Measurements from ENCODE around the gene PDE1C.
"Not testable (repeated sequence)": the region's sequence is repeated elsewhere in the genome, so short reads cannot be mapped to it uniquely, and the experiment has no call there.

Gene PDE1C

DNA sequence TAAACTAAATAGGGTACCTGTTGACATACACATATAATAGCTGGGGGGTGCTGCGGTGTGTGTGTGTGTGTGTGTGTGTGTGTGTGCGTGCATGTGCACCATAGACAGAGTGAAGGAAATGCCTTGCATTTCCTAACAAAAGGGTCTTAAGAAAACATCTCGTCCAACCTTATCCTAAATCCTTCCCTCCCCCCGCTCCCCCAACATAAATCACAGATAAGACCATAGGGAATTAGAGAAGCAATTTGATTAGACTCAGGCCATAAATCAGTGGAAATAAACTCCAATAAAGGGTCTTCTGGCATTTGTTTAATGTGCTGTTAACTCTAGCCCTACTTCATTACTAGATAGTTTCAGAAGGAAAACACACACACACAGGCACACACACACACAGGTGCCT lies 234.7 kb downstream of the PDE1C start:
- Histone ChIP-seq H3K9me3 (ENCODE audit: control insufficient read depth, low read length) (no peaks in the 10 kb centered on the region), H3K36me3 (ENCODE audit: control insufficient read depth, insufficient read depth, low read length) (no peaks in the 10 kb centered on the region), H3K27ac (no peak overlapping the region), H3K27me3 (ENCODE audit: control insufficient read depth, insufficient read depth, low read length) (no peaks in the 10 kb centered on the region), H3K4me2 (ENCODE audit: low read length) (no peak overlapping the region), H2AFZ (no peak overlapping the region), H3K79me2 (no peaks in the 10 kb centered on the region), H3K4me1 (no peaks in the 10 kb centered on the region), H3K9ac (no peak overlapping the region), H3K4me3 (ENCODE audit: low read depth, low read length) (no peak overlapping the region)
- TF ChIP-seq, protein P1, sequence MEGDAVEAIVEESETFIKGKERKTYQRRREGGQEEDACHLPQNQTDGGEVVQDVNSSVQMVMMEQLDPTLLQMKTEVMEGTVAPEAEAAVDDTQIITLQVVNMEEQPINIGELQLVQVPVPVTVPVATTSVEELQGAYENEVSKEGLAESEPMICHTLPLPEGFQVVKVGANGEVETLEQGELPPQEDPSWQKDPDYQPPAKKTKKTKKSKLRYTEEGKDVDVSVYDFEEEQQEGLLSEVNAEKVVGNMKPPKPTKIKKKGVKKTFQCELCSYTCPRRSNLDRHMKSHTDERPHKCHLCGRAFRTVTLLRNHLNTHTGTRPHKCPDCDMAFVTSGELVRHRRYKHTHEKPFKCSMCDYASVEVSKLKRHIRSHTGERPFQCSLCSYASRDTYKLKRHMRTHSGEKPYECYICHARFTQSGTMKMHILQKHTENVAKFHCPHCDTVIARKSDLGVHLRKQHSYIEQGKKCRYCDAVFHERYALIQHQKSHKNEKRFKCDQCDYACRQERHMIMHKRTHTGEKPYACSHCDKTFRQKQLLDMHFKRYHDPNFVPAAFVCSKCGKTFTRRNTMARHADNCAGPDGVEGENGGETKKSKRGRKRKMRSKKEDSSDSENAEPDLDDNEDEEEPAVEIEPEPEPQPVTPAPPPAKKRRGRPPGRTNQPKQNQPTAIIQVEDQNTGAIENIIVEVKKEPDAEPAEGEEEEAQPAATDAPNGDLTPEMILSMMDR (IDR thresholded peaks at IDR 0.05) = no peak

DNA sequence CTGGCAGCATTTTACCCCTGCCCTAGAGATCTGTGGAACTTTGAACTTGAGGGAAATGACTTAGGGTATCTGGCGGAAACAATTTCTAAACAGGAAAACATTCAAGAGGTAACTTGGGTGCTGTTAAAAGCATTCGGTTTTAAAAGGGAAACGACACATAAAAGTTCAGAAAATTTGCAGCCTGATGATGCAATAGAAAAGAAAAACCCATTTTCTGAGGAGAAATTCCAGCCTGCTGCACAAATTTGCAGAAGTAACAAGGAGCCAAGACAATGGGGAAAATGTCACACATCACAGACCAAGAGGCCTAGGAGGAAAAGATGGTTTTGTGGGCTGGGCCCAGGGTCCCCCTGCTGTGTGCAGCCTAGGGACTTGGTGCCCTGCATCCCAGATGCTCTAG lies 236.6 kb downstream of the PDE1C start:
- not testable (repeated sequence) for H2AFZ ChIP-seq; H3K4me2 ChIP-seq (ENCODE audit: low read length); H3K79me2 ChIP-seq; H3K4me3 ChIP-seq (ENCODE audit: low read depth, low read length); H3K9ac ChIP-seq; H3K9me3 ChIP-seq (ENCODE audit: control insufficient read depth, low read length); H3K27me3 ChIP-seq (ENCODE audit: control insufficient read depth, insufficient read depth, low read length); H3K36me3 ChIP-seq (ENCODE audit: control insufficient read depth, insufficient read depth, low read length); H3K27ac ChIP-seq; H3K4me1 ChIP-seq

DNA sequence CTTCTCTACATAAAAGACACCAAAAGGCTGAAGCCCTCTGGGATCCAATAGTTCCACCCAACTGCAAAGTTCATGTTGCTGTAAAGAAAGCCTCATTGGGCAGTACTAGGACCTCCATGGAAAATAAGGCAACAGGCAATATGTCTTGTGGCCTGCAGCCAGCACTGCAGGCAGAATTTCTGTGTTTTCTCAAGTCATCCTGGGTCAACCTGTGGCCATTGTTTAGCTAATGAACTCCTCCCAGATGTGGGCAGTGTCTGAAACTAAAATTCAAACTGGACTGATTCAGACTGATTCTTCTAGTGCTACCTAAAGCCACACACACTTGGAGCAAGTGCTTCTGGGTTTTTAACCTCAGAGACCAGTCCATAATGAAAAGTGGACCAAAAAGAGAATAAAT lies 241.7 kb downstream of the PDE1C start:
- Histone ChIP-seq H3K9me3 (ENCODE audit: control insufficient read depth, low read length) (no peaks in the 10 kb centered on the region), H3K4me1 (no peaks in the 10 kb centered on the region), H3K27ac (no peak overlapping the region), H3K4me2 (ENCODE audit: low read length) (no peak overlapping the region), H3K79me2 (no peaks in the 10 kb centered on the region), H3K36me3 (ENCODE audit: control insufficient read depth, insufficient read depth, low read length) (no peaks in the 10 kb centered on the region), H2AFZ (no peak overlapping the region), H3K4me3 (ENCODE audit: low read depth, low read length) (no peak overlapping the region), H3K9ac (no peak overlapping the region), H3K27me3 (ENCODE audit: control insufficient read depth, insufficient read depth, low read length) (no peaks in the 10 kb centered on the region)
- TF ChIP-seq, protein P1 (IDR thresholded peaks at IDR 0.05) = no peak

DNA sequence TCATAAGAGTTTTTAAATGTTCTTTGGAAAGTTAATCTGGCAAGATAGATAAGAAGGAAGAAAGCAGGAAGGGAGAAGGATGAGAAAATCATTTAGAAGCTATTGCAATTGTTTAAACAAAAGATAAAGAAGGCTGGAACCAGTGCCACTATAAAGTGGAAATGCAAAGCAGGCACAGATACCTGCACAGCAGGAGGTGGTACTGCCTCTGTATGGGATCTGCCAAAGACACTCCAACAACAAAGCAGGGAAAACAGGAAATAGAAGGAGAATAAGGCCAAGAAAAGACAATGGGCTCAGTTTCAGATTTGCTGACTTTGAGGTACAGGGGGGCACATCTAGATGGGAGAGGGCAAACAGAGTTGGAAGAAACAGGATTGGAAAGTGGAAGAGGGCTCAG lies 244.6 kb downstream of the PDE1C start:
- H3K4me3 ChIP-seq (ENCODE audit: low read depth, low read length) = no peak overlapping the region
- H2AFZ ChIP-seq = no peak overlapping the region
- H3K36me3 ChIP-seq (ENCODE audit: control insufficient read depth, insufficient read depth, low read length) = no peaks in the 10 kb centered on the region
- H3K9me3 ChIP-seq (ENCODE audit: control insufficient read depth, low read length) = no peaks in the 10 kb centered on the region
- H3K27me3 ChIP-seq (ENCODE audit: control insufficient read depth, insufficient read depth, low read length) = no peaks in the 10 kb centered on the region
- no peaks in the 10 kb centered on the region for H3K79me2 ChIP-seq
- H3K27ac ChIP-seq = no peak overlapping the region
- no peaks in the 10 kb centered on the region for H3K4me1 ChIP-seq
- H3K4me2 ChIP-seq (ENCODE audit: low read length) = no peak overlapping the region
- TF ChIP-seq, protein P1 (IDR thresholded peaks at IDR 0.05) = no peak
- H3K9ac ChIP-seq = no peak overlapping the region

DNA sequence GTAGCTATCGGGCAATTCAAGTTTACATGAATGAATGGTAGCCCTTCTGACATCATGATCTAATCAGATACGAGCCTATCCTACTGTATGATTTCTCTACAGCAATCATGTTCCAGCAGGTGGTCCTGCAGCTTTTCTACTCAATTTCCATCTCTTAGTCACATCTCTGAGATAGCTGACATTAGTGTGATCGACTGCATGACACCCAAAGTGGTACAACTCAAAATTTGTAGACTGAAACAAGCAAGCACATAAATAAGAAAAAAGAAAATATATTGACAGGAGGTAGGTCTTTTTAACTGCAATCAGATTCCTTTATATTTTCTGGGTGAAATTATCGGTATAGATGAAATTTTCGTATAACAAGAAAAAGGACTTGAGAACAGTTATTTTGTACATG lies 251.2 kb downstream of the PDE1C start:
- H3K27ac ChIP-seq = no peak overlapping the region
- H3K4me3 ChIP-seq (ENCODE audit: low read depth, low read length) = no peak overlapping the region
- H2AFZ ChIP-seq = no peak overlapping the region
- TF ChIP-seq, protein P1 (IDR thresholded peaks at IDR 0.05) = no peak
- H3K9ac ChIP-seq = no peak overlapping the region
- no peak overlapping the region for H3K4me2 ChIP-seq (ENCODE audit: low read length)
- no peaks in the 10 kb centered on the region for H3K36me3 ChIP-seq (ENCODE audit: control insufficient read depth, insufficient read depth, low read length)
- H3K79me2 ChIP-seq = no peaks in the 10 kb centered on the region
- H3K4me1 ChIP-seq = no peaks in the 10 kb centered on the region
- no peaks in the 10 kb centered on the region for H3K27me3 ChIP-seq (ENCODE audit: control insufficient read depth, insufficient read depth, low read length)
- no peaks in the 10 kb centered on the region for H3K9me3 ChIP-seq (ENCODE audit: control insufficient read depth, low read length)
